Panc1 (cell line): ENCODE data around the gene CLDN4.

ENCODE experiments used
- CTCF ChIP-seq: fragments of 450-650 bp; IDR thresholded peaks from 2 replicates; pipeline ENCODE4 v1.5.1; 2017; ENCODE audit warnings: mild to moderate bottlenecking
- POLR2AphosphoS5 ChIP-seq: IDR thresholded peaks from 2 replicates; pipeline ENCODE4 v1.6.1; 2012; ENCODE audit warnings: mild to moderate bottlenecking, low read depth, low read length, moderate library complexity
- REST ChIP-seq, 2 experiments: IDR thresholded peaks; 2 replicates each; pipeline ENCODE4 v1.6.1; 2011 to 2012; ENCODE audit warnings: low read depth in 2 of 2, control low read depth in 1 of 2, low read length in 1 of 2, mild to moderate bottlenecking in 1 of 2, moderate library complexity in 1 of 2; ENCODE audit not compliant: insufficient read depth in 1 of 2
- SIN3A ChIP-seq: IDR thresholded peaks from 2 replicates; pipeline ENCODE4 v1.6.1; 2012; ENCODE audit warnings: low read depth, mild to moderate bottlenecking, low read length, moderate library complexity, borderline replicate concordance; ENCODE audit not compliant: insufficient read depth
- TCF7L2 ChIP-seq: IDR thresholded peaks from 2 replicates; pipeline ENCODE4 v1.6.1; 2011; ENCODE audit warnings: mild to moderate bottlenecking, low read depth, low read length, inconsistent platforms

DNA sequence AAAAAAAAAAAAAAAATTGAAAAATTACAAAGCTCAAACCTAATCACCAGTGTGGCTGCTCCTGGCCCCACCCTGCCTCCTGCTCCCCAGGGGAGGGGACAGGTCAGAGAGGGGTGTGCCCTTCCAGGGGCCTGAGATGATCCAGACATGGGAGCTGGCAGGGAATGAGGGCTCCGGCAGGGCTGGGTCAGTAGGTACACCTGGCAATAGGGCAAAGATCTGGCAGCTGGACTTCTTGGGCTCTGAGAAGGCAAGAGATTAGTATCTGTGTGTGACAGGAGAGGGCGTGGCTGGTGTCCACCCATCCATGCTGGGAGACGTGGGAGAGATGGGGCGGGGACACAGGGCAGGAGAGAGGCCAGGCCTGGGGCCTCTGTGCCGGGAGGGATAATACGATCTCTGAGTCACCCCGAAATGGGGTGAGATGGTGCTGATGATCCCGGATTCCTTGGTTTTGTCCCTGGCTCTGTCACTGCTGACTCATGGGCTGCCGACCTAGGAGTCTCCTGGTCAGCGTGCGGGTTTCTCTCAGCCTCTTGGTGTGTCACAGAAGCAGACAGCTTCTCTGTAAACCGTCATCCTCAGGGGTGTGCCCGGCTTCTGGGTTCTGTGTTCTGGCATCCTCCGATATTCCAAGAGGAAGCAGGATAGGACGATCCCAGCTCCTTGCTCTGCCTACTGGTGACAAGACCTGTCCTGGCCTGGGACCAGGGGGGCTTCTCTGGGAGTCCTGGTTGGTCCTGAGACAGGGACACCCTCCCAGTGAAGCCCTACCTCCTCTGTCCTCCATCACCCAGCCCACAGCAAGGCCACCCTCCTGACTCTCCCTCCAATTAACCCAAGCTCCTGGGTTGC, 8.2 kb upstream of the CLDN4 start:
- TF ChIP-seq POLR2AphosphoS5: peak; percentile 41; the same call in 1 of the 2 replicates
- TF ChIP-seq CTCF: no peak
- no peak for TF ChIP-seq TCF7L2
- no peak for TF ChIP-seq REST (IDR thresholded peaks at IDR 0.05; ENCODE audit: insufficient read depth in 1 of 2, low read depth in 2 of 2, low read length in 1 of 2)
- TF ChIP-seq SIN3A: no peak
